ENCODE measurements around the gene DDX39B. TPM values are rescaled to one million over a fixed set of nuclear protein-coding genes. Genes with fewer than 3 reads are reported as not detected.

Gene DDX39B
- polyA plus RNA-seq, 3 donors: 509 to 546 (median 538) TPM

GRCh38 chr6:31548544-31548873, 6.7 kb upstream of the DDX39B start:
- no peak for DNase-seq (ENCODE audit: low read depth in 3 of 3, low spot score in 2 of 3)

GRCh38 chr6:31547727-31548543, 6.1 kb upstream of the DDX39B start:
- no peak for DNase-seq (ENCODE audit: low read depth in 3 of 3, low spot score in 2 of 3)

DNA sequence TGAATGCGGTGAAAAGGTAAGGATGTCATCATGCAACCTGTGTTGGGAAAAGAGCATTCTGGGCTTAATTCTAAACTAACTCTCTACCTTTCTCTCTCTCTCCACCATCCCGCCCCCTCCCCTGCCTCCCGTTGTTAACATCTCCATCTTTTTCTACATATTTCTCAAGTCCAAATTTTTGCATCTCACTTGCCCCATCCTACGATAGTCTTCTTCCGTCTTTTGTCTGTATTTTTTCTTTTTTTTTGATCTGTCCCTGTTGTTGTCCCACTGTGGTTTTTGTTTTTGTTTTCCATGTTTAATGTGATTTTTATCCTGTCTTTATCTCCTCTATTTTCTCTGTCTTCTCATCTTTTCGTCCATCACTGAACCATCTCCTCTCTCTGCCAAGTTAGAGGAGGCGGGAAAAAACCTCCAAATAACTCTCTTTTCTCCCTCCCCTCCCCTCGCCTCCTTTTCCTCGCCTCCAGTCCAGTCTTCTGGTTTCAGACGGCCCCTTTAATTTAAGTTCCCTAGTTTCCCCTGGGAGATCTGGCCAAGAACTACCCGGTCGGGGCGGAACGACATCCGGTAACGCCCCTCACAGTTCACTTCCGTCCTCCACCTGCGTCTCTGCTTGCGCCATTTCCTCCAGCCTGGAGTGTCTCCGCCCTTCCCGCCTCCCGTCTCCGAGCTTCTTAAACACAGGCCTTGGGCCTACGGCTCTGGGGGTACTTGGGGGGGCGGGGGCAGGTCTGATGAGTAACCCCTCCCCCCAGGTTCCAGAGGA, 5.3 kb upstream of the DDX39B start, which contains the start of gene NFKBIL1:
NFKBIL1 (plus strand) TSS at position 651 of the 769 bp plus-strand sequence; CDS start at position 738, 87 bp downstream.
- DNase-seq (ENCODE audit: low read depth in 3 of 3, low spot score in 2 of 3): peak; percentile 92 to 94 (median 93)

DNA sequence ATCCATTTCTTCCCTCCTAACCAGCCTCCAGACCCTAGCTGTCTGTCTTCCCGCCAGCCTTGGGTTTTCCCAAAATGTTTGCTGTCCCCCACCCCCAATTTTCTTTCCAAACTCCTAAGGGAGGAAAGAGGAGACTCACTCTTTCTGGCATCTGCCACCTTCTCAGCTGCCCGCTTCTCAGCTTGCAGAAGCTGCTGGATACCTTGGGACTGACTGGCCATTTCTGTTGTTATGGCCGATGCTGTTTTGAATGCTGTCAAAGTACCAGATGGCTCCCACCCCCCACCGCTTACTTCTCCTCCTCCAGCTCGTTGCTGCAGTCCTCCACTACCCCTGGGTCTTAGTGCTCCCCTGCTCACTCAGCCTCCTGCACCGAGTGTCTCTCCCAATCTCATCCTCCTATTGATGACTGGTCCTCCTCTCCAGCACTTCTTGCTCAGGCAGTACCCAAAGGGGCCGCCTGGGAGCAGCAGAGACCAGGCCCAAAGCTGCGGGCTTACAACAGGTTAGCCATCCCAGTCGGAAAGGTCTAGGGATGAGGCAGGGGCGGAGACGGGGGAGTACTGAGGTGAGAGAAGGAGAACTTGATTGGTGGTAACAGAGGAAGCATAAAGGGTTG, 4.6 kb upstream of the DDX39B start, which contains the start of gene ATP6V1G2:
ATP6V1G2 (minus strand) TSS at position 270 of the 619 bp plus-strand sequence; CDS start at position 221, 49 bp downstream.
- DNase-seq (ENCODE audit: low read depth in 3 of 3, low spot score in 2 of 3): peak; percentile 73 to 80 (median 75)

- no peak for DNase-seq (ENCODE audit: low read depth in 3 of 3, low spot score in 2 of 3)
Measured at GRCh38 chr6:31545291-31545690, 3.5 kb upstream of the DDX39B start.

DNA sequence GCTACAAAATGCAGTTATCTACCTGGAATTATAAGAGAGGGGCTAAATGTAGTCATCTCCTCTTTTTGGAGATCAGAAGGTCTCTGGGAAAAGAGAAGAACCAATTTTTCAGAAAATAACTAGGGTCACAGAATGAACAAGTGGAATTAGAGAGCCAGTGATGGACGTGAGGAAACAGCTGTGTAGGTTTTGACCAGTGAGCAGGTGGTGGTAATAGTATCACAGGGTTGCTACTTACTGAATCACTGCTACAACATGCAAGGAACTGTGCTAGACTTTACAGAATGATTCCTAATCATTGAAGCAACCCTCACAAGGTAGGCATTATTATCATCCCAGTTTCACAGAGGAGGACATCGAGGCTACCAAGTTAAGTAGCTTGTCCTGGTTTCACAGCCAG, 2.9 kb upstream of the DDX39B start:
- DNase-seq (ENCODE audit: low read depth in 3 of 3, low spot score in 2 of 3): no peak

- DNase-seq (ENCODE audit: low read depth in 3 of 3, low spot score in 2 of 3): no peak
Measured at GRCh38 chr6:31543639-31544038, 1.8 kb upstream of the DDX39B start.

GRCh38 chr6:31541059-31541657, 645 bp downstream of the DDX39B start:
- peak in 1 of 3 donors; percentile 29 for DNase-seq (ENCODE audit: low read depth in 3 of 3, low spot score in 2 of 3)

GRCh38 chr6:31540640-31541039, 1.2 kb downstream of the DDX39B start:
- DNase-seq (ENCODE audit: low read depth in 3 of 3, low spot score in 2 of 3): no peak

GRCh38 chr6:31538805-31539400, 2.9 kb downstream of the DDX39B start:
- DNase-seq (ENCODE audit: low read depth in 3 of 3, low spot score in 2 of 3): no peak

DNA sequence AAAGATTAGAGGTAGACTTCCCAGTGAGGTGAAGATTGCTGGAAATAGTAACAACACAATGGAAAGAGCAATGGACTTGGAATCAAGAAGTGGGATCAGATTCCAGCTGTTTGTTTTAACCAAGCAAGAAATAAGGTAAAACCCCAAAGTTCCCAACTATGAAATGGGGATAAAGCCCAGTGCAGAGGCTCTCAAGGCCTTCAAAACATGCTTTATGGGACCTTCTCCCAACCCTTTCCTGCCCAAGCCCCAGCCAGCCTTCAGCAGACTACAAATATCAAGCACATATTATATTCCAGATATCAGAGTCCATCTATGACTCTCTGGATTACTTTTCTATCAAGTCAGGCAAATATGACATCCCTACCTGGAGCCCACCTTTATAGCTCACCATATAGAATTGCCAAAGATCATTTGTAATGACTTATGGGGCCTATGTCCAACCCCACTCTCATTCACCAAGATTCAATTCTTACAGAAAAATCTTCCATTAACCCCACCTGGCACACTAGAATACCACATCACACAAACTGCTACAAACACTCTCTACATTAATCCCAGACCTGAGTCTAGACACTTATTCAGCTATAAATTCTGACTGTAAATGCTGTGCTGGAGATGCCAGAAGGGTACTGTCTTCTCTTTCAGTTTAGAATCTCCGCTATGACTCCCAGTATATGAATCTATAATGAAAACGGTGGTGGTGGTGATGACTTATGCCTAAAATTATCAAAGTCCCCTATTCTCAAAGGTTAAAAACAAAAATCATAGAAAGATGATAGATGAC, 6.1 kb downstream of the DDX39B start:
- DNase-seq (ENCODE audit: low read depth in 3 of 3, low spot score in 2 of 3): no peak

DNA sequence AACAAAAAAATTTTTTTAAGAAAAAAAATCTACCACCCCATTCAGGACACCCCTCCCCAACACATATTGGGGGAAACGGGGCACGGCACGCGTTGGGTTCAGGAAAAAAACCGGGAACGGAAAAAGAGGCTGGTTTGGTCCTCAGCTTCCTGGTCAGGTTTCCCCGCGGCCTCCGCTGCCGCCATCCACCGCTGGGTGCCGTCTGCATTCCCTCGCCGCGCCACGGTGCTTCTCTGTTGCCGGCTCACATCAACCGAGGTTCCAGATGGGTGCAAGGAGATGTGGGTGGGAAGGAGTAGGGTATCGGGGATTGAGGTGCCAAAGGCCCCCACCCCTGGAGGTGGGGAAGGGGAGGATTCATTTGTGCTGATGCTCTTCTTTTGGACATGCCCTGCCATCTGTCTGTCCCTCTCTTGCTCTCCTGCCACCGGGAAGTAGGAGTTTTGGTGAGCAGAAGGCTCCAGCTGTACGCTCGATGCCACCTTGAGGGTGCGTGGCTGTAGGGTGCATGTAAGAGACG, 7.2 kb downstream of the DDX39B start:
- DNase-seq (ENCODE audit: low read depth in 3 of 3, low spot score in 2 of 3): no peak

- no peak for DNase-seq (ENCODE audit: low read depth in 3 of 3, low spot score in 2 of 3)
Measured at GRCh38 chr6:31534011-31534410, 7.8 kb downstream of the DDX39B start.

- DNase-seq (ENCODE audit: low read depth in 3 of 3, low spot score in 2 of 3): no peak
Measured at GRCh38 chr6:31533455-31533841, 8.4 kb downstream of the DDX39B start.

GRCh38 chr6:31532644-31533454, 9.0 kb downstream of the DDX39B start:
- no peak for DNase-seq (ENCODE audit: low read depth in 3 of 3, low spot score in 2 of 3)

- no peak for DNase-seq (ENCODE audit: low read depth in 3 of 3, low spot score in 2 of 3)
Measured at GRCh38 chr6:31531771-31532643, 9.8 kb downstream of the DDX39B start.

- DNase-seq (ENCODE audit: low read depth in 3 of 3, low spot score in 2 of 3): no peak
Measured at GRCh38 chr6:31531162-31531561, 10.6 kb downstream of the DDX39B start.

DNA sequence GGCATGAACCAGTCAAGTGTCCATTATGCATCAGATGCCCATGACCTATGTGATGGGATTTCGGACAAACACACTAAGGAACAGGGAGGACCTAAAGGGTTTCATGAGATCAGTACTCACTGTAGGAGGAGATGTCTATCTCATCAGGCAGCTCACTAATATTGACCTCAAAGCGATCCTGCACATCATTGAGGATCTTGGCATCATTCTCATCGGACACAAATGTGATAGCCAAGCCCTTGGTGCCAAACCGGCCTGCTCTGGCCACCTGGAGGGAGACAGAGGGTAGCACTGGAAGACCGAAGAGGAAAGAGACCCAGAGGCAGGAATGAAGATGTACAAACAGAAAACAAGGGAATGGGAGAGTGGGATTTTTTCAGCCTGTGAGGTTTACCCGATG, 11.1 kb downstream of the DDX39B start:
- DNase-seq (ENCODE audit: low read depth in 3 of 3, low spot score in 2 of 3): no peak
